HuH-7 (cell line): ENCODE data around the gene YWHAB.

Experiments
- DNase-seq: peaks from one replicate; pipeline ENCODE4 v3.0.0; 2011; ENCODE audit warnings: low spot score

YWHAB gene

DNA sequence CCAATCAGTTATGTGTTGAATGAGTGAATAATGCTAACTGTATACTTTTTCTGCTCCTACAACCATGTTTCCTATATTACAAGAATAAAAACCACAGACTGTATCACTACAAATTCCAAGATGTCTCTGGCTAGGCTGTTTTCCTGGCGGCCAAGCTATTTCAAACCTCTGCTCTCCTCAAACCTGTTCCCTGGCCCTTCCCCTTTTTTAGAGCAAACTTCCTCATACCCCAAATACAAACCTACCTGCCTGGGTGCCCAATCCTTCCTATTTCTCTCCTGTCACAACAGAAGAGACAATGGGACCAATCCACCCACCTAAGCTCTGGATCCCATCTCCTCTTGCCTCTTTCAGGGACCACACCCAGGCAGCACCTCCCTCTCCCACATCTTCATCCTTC, 67.2 kb downstream of the YWHAB start:
- DNase-seq = no peak

DNA sequence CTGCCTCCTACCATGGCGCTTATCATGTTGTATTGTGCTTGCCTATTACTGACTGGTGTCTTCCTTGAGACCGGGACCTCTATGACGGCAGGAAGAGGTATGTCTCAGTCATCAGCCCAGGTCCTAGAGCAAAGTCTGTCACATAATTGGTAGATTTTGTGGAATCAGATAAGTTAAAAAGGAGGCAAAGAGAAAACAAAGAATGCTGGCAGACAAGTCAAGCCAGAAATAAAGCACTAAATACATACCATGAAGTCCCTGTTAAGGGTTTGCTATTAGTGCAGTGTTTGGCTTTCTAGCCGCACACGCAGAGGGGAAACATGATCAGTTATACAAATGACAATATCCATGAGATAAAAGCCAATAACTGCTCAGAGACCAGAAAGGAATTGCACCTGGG, 68.7 kb downstream of the YWHAB start:
- DNase-seq = no peak

DNA sequence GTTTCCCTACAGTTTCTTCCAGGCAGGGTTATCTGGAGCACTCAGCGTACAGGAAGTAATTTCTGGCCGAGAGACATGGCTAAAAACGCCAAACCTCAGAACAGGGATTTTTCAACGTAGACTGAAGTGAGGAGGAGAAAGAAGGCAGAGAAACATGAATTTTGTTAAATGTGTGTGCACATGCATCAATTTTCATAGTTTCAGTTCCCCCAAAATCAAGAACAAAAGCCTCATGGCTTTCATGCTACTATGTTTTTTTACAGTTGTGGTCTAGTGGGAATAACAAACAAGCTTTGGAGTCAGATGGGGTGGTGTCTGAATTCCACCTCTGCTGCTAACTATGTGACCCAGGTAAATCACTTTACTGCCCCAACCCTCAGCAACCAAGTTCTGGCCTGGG, 69.8 kb downstream of the YWHAB start:
- no peak for DNase-seq

DNA sequence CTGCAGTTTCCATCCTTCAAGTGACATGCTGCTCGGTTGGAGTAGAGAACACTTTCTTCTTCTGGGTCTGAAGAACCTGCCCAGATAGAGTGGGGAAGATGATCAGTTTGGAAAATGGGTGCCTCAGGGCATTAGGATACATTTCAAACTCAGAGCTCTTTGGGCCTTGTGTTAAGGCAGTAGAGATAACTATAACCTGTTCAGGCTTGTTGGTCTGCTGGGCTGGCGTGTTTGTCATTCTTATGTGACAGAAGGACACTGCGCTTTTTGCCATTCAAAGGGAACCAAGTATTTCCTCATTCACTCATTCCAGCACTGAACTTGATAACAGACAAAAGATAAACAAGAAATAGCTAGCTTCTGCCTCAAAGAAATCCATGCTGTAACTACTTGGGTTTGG, 70.9 kb downstream of the YWHAB start:
- DNase-seq = no peak
